ENCODE results near the gene NISCH.

NISCH gene

DNA sequence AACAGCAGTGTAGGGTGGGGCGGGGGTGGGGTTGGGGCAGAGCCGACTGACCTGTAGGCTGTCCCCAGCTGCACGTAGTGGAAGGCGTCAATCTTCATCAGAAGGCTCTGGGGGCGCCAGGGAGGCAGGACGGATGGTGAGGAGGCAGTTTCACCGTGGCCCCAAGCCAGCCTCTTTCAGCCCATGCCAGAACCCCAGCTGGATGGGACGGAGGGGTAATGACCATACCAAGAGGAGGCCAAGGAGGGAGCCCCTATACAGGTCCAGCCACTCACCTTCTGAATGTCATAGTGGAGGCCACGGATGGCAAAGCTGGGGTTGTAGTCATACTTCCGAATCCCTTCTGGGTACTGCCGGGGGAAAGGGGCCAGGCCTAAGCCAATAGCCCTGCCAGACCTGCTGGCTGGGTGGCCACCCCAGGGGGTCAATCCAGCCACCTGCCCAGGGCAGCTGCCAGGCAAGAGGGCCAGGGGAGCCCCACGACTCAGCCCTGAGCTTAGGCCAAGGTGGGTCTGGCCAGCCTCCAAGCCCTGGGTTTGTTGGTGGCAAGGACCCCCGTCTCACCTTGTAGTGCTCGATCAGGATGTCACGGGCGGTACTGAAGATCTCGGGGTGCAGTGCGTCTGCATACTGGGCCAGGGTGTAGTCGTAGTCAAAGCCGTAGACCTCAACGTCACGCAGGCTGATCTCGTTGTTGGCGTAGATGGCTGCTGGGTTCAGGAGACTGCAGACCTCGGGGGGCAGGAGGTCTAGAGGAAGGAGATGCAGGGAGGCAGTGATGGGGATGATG, 73.4 kb downstream of the NISCH start:
- DNase-seq = no peak

DNA sequence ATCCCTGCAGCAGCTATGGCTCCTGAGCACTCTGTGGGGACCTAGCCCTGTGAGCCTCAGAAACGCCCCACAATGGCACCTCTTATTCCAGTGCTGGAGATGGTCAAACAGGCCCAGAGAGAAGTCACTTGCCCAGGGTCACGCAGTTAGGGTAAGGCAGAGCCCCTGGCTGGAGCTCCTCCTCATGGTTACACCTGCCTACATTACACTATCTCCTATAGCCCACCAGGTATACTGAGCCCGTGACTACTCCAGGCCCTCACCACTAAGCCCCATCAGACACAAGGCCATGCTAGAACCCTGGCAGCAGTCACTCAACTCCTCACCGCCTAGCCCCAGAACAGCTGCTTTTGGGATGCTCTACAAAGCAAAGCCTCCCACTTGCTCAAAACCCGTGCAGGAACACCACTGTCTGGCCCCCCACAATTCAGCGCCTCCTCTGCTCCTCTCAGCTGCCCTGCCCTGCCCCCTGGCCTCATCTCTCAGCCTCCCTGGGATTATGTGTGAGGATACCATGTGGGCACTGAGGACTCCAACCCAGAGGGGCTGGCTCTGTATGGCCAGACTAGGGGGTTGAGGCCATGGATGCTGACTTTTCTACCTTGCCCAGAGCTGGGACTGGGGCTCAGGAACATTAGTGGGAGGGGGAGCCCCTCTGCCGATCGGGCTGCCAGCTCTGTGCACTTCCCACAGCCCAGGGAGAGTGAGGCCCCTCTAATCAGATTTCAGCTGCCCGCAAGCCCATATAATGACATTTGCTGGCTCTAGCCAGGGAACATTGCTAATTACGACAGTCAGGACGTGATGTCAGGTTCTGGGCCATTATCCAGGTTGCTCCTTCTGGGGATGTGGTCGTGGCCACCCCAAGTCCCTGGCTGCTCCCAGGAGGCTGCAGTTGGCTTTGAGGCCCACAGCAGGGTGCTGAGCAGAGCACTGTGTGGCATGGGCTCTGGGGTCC, 74.3 kb downstream of the NISCH start:
- no peak for DNase-seq

DNA sequence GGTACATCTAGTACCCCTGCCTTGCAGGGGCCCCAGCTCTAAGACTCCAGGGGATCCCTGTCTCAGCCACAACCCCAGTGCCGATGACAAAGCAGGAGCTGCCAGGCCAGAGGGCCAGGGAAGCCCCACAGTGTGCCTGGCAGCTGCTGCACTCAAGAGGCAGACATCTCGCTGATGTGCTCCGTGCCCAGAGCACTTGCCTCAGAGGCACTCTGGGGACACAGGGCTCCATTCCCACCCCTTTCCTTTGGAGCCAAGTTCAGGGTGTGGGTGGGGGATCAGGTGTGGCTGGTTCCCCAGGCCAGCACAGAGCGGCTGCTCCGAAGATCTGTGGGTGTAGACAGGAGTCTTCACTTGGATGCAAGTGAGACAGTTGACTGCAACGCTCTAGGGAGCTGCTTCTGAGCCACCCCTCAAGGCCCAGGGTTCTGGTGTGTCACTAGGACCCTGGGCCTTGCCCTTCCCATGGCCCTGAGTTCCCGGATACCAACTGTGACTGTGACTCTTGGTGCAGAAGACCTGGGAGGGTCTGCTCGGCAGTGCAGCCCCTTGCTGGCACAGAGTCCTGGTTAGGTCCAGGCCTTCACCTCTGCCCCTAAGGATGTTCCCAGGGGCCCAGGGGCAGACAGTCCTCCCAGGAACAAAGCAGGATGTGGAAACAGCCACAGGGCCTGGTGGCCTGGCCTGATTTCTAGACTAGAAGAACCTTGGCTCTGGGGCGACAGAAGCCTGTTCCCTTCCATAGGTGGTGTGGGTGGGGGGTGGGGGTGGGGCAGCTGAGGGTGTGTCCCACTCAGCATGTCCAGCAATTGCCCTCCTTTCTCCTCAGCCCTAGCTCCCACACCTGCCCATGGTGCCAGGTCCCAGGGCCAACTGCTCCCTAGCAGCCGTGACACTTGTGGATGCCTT, 75.8 kb downstream of the NISCH start:
- DNase-seq = no peak

DNA sequence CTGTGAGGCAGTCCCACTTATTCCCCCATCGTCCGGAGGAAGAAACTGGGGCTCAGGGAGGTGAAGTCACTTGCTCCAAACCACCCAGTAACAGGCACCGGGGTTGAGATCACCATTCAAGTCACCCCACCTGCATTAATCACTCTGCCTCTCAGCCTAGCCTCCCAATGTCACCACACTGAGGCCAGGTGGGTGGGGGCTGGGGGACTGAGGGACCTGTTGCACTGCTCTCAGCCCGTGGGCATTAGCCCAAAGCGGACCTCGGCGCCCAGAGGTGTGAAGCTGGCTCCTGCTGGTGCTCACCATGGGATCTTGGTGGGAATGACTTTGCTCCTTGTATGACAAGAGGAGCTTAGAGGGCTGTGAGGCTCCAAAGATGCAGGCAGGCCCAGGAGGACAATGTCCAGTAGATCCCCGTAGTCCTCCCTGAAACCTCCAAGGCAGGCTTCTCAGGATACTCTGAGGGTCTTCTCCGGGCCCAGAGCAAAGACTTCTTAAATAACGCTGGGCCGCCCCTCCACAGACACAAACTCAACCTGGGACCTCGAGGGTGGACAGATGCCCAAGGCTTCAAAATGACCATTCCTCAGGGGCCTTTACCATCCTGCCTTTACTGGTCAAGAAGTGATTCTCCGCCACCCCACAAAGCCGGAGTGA, 76.6 kb downstream of the NISCH start:
- no peak for DNase-seq

DNA sequence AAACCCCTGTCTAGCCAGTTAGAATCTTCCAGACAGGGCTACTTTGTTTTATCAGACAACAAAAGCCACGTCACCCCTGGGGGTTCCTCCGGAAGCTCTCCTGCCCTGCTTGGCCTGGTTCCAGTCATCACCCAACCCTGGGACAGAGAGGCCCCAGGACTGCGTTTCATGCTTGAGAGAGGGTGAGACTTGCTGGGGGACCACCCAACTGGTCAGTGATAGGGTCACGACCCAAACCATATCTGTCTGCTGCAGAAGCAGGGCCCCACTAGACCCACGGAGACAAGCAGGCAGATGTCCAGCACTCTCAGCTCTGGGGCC, 77.1 kb downstream of the NISCH start:
- no peak for DNase-seq

DNA sequence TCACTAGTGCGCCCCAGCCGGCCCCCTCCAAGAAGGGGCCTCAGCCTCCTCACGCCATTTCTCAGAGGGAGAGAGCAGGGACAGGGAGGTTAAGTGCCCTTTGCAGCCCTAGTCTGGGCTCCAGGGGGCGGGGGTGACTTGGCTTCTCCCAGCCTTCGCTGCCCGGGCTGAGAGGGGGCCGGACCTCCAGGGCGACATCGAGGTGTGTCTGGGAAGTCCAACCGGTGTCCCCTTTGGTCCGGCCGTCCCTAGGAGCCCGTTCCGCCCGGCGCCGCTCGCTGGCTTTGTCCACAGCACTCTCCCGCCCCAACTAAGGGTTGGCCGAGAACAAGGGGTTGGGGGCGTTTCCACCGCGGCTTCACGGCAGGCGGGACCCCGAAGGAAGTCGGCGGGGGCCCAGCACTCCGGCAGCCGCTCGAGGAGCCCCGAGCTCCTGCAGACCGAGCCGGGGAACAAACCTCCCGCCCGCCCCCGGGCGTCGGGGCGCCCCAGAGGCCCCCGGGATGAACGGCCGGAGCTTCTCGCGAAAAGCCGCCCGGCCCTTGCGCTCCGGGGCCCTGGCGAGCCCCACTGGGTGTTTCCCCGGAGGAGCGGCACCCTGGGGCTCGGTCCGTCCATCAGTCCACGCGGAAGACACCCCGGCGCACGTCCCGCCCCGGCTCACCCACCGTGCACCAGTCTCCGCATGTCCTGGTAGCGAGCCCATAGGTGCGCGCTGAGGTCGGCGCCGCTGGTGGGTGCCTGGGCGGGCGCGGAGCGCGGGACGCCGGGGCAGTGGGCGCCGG, 77.6 kb downstream of the NISCH start:
- DNase-seq = no peak

DNA sequence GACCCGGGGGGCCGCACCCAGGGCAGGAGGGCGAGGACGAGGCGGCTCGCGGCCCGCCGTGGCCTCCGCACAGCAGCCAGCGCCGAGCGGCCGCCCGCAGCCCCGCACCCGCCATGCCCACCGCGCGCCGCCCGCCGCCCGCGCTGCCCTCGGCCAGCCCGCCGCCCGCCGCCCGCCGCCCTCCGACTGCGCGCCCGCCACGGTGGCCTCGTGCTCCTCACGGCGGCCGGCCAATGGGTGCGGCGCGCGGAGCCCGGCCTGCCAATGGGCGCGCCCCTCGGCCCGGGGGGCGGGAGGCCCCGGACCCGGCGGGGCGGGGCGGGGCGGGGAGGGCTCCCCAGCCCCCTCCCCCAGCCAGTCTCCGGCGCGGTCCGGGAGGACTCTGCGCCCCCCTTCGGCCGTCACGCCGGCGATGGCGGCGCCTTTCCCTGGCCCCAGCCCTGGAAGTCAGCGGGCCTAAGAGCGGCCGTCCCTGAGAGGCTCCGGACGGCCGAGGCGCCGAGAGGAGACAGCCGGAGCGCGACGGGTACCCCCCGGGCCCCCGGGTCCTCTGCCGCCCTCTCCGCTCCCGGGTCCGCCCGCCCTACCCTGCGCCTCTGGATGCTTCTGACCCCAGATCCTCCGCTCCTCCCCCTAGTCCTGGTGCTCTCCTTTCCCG, 78.3 kb downstream of the NISCH start, which contains the start of gene NT5DC2:
Gene NT5DC2 (minus strand): TSS at position 235 of the 658 bp plus-strand sequence. CDS start 120 bp downstream, at position 115.
- peak; percentile 44 for DNase-seq

DNA sequence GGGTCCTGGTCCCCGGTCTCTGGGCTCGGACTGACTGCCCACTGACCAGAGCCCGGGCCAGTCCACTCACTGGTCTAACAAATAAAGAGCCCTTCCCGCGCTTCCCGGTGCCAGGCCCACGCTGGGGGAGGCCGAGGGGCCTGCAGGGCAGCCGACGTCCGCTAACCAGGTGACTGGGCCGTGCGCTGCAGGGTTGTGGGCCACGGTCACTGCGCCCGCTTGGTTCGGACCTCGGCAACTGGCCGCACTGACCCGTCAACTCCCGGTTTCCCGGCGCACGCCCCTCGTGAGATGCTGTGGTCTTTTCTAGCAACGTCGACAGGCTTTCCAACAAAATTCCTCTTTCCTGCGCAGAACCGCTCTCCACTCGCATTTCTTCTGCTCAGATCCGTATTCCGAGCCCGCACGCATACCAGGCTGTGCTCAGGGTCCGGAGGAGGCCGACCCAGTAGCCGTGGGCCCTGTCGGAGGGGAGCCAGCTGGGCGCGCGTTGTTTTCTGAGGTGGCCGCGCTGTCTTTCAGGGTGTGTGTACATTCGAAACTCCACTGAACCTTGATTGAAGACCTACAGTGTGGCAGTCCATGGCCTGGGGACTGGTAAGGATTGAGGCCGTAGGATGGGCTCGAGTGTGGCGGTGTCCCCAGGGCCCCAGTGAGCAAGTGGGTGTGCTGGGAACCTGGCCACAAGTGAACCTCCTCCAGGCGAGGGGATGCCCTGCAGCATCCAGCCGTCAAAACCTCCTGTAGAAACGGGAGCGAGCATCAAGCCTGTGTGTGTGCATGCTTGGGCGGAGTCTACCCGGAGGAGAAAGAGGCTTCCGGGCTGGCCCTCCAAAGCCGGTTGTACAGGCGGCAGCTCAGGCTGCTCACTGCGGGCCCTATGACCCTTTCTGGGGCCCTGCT, 79.1 kb downstream of the NISCH start:
- peak; percentile 59 for DNase-seq

DNA sequence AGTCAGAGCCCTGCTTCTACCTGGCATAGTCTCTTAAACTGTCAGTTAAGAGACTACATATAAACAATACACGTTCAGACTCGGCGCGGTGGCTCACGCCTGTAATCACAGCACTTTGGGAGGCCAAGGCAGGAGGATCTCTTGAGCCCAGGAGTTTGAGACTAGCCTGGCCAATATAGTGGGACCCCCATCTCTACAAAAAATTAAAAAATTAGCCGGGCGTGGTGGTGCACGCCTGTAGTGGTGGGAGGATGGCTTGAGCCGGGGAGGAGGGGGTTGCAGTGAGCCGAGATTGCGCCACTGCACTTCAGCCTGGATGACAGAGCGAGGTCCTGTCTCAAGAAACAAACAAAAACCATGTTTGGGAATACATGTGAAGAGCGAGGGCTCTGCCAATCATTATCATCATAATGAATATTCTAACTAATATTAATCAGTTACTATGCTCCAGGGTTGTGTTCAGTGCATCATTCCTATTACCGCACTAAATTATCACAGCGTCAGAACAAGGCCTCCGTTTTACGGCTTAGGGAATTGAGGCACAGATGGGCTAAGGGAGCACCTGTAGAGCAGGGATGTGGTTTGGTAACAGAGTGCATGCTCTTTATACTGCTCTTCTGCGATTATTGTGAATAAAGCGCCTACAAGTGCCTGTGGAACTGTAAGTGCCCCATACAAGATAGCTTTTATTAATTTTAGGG, 80.2 kb downstream of the NISCH start:
- DNase-seq = no peak

DNA sequence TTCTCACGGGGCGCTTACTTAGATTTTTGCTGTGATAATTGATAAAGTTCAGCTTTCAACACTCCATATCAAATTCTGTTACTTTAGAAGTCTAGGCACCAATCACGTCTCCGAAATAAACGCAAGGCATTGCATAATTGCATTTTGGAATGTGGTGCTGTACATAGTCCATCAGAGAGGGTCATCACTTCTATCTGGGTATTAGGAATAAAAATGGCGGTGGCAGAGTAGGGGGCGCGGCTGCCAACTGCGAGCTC, 80.6 kb downstream of the NISCH start:
- DNase-seq = no peak

DNA sequence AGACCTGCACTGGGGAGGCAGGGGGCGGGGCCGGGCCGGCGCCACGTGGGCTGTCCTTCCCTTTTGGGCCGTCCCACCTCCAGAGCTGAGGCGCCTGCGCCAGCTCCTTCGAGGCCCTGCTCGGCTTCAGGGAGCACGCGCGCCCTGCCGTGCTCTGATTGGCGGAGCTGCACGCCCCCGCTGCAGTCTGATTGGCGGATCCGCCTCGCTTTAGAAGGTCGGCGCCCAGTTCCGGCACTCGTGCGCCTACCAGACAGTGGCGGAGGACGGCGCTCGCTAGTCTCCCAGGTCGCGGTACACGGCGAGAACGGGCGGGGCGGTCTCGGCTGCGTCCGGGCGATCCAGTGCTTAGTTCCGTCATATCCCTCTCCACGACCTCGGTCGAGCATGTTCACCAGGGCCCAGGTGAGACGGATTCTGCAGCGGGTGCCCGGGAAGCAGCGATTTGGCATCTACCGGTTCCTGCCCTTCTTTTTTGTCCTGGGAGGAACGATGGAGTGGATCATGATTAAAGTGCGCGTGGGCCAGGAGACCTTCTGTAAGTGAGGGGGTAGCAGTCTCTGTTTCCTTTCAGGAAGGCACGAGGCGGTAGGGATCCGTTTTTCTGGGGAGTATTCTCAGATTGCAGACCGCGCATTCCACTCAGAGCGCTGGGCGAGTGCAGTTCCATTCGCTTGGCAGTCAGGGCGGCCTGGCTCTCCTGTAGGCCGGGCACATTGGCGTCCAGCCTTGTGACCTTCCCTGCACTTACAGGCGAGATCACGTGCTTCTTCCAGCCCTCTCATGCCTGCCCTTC, 81.2 kb downstream of the NISCH start, which contains the start of gene UQCC5:
Gene UQCC5 (plus strand): TSS at position 237 of the 796 bp plus-strand sequence. CDS start 151 bp downstream, at position 388.
- DNase-seq = peak; percentile 93

DNA sequence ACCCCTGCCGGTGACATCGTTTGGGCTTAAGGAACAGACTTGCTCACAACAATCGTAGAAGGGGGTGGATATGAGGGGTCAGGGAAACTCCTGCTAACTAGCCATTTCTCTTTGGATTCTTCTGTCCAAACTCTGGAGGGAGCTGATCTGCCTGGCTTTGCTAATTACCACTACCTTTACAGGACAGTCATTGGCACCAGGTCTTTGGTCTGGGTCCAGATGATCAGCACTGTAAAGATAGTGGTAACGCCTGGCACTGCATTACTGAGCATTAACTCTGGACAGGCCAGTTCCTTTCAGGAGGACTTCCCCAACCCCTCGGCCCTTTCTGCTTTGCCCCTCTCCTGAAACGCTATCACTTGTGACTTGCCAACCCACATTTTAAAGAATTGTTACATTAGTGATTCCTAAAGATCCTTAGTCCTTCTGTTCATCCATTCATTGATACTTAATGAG, 81.8 kb downstream of the NISCH start:
- DNase-seq = no peak

DNA sequence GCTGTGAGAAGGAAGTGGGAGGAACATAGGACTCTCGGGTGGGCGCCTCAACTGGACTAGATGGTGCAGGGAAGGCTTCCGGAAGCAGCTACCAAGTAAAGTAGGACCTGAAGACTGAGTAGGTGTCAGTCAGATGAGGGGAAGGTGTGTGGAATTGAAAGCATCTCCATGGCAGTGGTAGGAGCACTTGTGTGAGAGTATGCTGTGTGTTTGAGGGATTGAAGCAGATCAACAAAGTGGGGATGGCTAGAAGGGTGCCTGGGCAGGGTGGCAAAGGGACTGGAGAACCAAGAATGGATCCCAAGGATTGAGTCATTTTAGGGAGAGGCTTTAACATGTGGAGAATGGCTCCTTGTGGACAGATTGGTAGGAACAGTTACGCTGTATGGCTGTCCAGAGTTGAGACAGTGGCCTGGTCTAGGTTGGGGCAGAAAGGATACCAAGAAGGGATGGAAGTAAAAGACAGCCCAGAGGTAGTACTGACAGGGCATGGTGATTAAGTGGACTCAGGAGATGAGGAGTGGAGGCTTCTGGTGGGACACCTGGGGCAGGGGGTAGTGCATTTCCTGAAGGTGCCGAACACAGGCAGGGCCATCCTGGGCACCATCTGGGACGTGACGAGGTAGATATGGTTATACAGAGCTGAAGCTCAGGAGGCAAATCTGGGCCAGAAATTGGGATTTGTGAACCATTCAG, 82.5 kb downstream of the NISCH start:
- no peak for DNase-seq

DNA sequence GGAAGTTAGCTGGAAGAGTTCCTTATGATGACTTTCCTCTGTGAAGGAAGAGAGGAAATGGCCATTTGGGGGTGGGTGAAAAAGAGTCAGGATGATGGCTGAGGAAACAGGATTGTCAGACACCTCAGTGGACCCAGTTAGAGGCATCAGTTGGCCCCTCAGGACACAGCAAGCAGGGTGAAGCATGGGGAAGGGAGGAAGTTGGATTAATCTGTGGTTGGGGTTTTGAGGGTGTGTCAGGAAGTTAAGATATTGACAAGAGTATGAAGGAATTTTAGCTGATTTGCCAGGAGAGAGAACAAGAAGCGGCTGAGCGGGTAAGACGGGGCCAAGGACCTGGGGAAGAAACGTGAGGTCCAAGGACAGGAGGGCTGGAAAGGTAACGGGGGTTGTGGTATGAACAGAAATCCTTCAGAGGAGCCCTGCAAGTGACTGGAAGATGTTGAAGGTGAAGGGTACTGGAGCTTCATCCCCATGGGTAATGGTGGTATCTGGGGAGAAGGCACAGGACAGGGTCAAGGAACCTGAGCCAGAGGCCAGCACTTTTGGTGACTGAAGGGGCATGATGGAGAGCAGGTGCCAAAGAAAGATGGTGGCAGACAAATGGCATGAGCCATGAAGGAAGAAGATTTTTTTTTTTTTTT, 83.7 kb downstream of the NISCH start:
- DNase-seq = no peak

DNA sequence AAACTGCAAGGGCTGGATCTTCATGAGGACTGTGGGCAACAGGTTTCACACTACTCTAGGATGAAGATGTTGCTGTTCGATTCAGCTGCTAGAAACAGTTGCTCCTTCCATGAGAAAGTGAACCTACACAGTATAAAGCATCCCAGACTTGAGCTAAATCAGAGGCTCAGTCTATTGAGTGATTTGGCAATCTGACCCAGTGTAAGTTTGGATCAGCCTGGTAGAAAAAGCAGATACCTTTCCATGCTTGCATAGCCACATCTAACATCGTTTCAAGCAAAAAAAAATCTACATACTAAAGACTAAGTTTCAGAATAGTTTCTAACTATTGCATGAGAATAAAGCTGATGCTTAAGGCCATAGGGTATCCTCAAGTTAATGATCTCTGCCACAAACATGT, 85.6 kb downstream of the NISCH start:
- no peak for DNase-seq

Data from NCI-H510A (cell line).